Ovary (tissue), 9 donors: ENCODE data around the gene DNTTIP2. TPM values are rescaled to one million over a fixed set of nuclear protein-coding genes. Genes with fewer than 3 reads are reported as not detected.

Source experiments
- DNase-seq, 5 donors: peaks; one replicate each; pipeline ENCODE4 v3.0.0-alpha.2; 2019 to 2020
- H3K27ac ChIP-seq, 2 donors: fragments of 200-600 bp; one replicate each; pipeline versions ENCODE4 v1.5.1 to v1.8.0; 2019 to 2022
- H3K27me3 ChIP-seq: fragments of 200-600 bp; one replicate; pipeline ENCODE4 v1.8.0; 2022
- H3K36me3 ChIP-seq: fragments of 200-600 bp; sonication (generic); one replicate; pipeline ENCODE4 v1.5.1; 2019
- H3K4me1 ChIP-seq: one replicate; pipeline ENCODE4 v1.8.1; 2013; ENCODE audit warnings: mild to moderate bottlenecking, moderate library complexity; ENCODE audit not compliant: insufficient read depth
- H3K4me3 ChIP-seq: fragments of 200-600 bp; sonication (generic); one replicate; pipeline ENCODE4 v1.5.1; 2017
- H3K9me3 ChIP-seq, 2 donors: fragments of 200-600 bp in 1 of 2; sonication (generic) in 1 of 2; one replicate each; pipeline versions ENCODE4 v1.5.1 to v1.8.1; 2013 to 2019; ENCODE audit warnings: mild to moderate bottlenecking in 1 of 2, moderate library complexity in 1 of 2
- CTCF ChIP-seq, 3 donors: fragments of 450-650 bp in 2 of 3; fragments of 200-600 bp in 1 of 3; IDR thresholded peaks; one replicate each; pipeline versions ENCODE4 v1.5.1 to v1.8.0; 2016 to 2022; ENCODE audit warnings: antibody characterized with exemption in 3 of 3, mild to moderate bottlenecking in 1 of 3
- EP300 ChIP-seq: sonication (generic); formaldehyde crosslinking; IDR thresholded peaks from one replicate; pipeline ENCODE4 v1.6.1; 2017; ENCODE audit warnings: antibody characterized with exemption
- POLR2A ChIP-seq: fragments of 450-650 bp; IDR thresholded peaks from one replicate; pipeline ENCODE4 v1.6.1; 2017; ENCODE audit warnings: antibody characterized with exemption, mild to moderate bottlenecking, moderate library complexity
- WGBS, 3 donors: extraction: QIAGEN DNeasy Blood & Tissue Kit in 1 of 3; methylation state at CpG; one replicate each; pipeline versions ENCODE4 v1.1.5 to v1.1.7; 2013 to 2017; 5-methylcytosine and 5-hydroxymethylcytosine counted together
- intact Hi-C, 4 donors: fragments of 100-400 bp; cut with DNase I; formaldehyde crosslinking; loops; one replicate each; pipeline versions ENCODE4 v1.11.0 to v1.15.1; 2022 to 2023
- polyA plus RNA-seq, 2 donors: library from polyadenylated mRNA; stranded (reverse); fragments of 200-250 nt in 1 of 2; fragments of 350-450 nt in 1 of 2; fragmentation: Illumina TruSeq in 1 of 2; extraction: RNeasy Lipid Tissue Mini Kit (QIAGEN cat#74804) in 1 of 2; gene quantifications; one replicate each; pipeline ENCODE4 v1.2.3, GENCODE V29; 2013 to 2014
- total RNA-seq, 7 donors: library from RNA; depleted of rRNA in 2 of 7; stranded (reverse); fragments of >200 nt in 2 of 7; fragmentation: NEBNext Ultra II Directional in 3 of 7; extraction: Animal tissue kit (Norgen Biotek cat#: 25700) in 3 of 7; gene quantifications; one replicate each; pipeline versions ENCODE4 v1.1.0 to v1.2.4, GENCODE V29; 2016 to 2023
- donor health status: DM: no; HTN: no; CAD: no; lungs with moderate emphysema.
- donor health status: DM: no; HTN: no; CAD: no.
- donor health status: Bipolar disorder and iron deficiency.
- donor health status: DM: yes; HTN: yes; CAD: no.
- donor health status: DM: no; HTN: no; CAD: no.
- donor health status: DM: yes; HTN: yes; CAD: no.

Gene DNTTIP2
- total and polyA plus RNA-seq, 9 donors, result 17.8 to 60.0 (median 41.0) TPM

- H3K4me3 ChIP-seq, result no peak overlapping the region
- DNase-seq, result no peak
- intact Hi-C loops, result no loop called here
- H3K9me3 ChIP-seq, result no peaks in the 10 kb centered on the region
- TF ChIP-seq EP300 (no peak), CTCF (IDR thresholded peaks at IDR 0.05) (no peak), POLR2A (no peak)
- H3K36me3 ChIP-seq, result no peaks in the 10 kb centered on the region
- WGBS, 3 donors, result 73 to 88% (median 85%) methylated on average over 3 of the region's 3 CpGs
- H3K4me1 ChIP-seq, result no peaks in the 10 kb centered on the region
- no peaks in the 10 kb centered on the region for H3K27me3 ChIP-seq
- H3K27ac ChIP-seq, result no peak overlapping the region
These were observed 27.5 kb upstream of the DNTTIP2 start for GRCh38 chr1:93906480-93906879.

- TF ChIP-seq POLR2A, result no peak
- TF ChIP-seq CTCF (IDR thresholded peaks at IDR 0.05), result no peak
- TF ChIP-seq EP300, result no peak
- no peak for DNase-seq
- H3K27me3 ChIP-seq, result no peaks in the 10 kb centered on the region
- H3K9me3 ChIP-seq, result no peaks in the 10 kb centered on the region
- WGBS, 3 donors, result 67 to 84% (median 71%) methylated on average over 2 of the region's 2 CpGs
- H3K27ac ChIP-seq, result no peak overlapping the region
- no peaks in the 10 kb centered on the region for H3K4me1 ChIP-seq
- H3K36me3 ChIP-seq, result no peaks in the 10 kb centered on the region
- H3K4me3 ChIP-seq, result no peak overlapping the region
- intact Hi-C loops, result no loop called here
These were observed 26.7 kb upstream of the DNTTIP2 start for GRCh38 chr1:93905734-93906133.

GRCh38 chr1:93905051-93905450 lies 26.0 kb upstream of the DNTTIP2 start:
- H3K4me1 ChIP-seq, result no peaks in the 10 kb centered on the region
- 67 to 93% (median 74%) methylated on average over 1 of the region's 1 CpG for WGBS, 3 donors
- no peaks in the 10 kb centered on the region for H3K36me3 ChIP-seq
- no peak overlapping the region for H3K4me3 ChIP-seq
- DNase-seq, result no peak
- intact Hi-C loops, result no loop called here
- no peak for TF ChIP-seq POLR2A
- no peak for TF ChIP-seq EP300
- TF ChIP-seq CTCF (IDR thresholded peaks at IDR 0.05), result no peak
- H3K27ac ChIP-seq, result no peak overlapping the region
- no peaks in the 10 kb centered on the region for H3K9me3 ChIP-seq
- H3K27me3 ChIP-seq, result no peaks in the 10 kb centered on the region

- 26 to 62% (median 58%) methylated on average over 2 of the region's 2 CpGs for WGBS, 3 donors
- Histone ChIP-seq H3K4me1 (no peaks in the 10 kb centered on the region), H3K4me3 (no peak overlapping the region), H3K27ac (no peak overlapping the region), H3K36me3 (no peaks in the 10 kb centered on the region), H3K27me3 (no peaks in the 10 kb centered on the region), H3K9me3 (no peaks in the 10 kb centered on the region)
- intact Hi-C loops, result no loop called here
- no peak for TF ChIP-seq EP300
- TF ChIP-seq CTCF (IDR thresholded peaks at IDR 0.05), result no peak
- no peak for TF ChIP-seq POLR2A
- DNase-seq, result no peak
These were observed 25.2 kb upstream of the DNTTIP2 start for GRCh38 chr1:93904228-93904627.
